Transverse colon (tissue), 4 donors: ENCODE results near the gene MARCOL. TPM values are rescaled to one million over a fixed set of nuclear protein-coding genes. Genes with fewer than 3 reads are reported as not detected.

Experiments
- DNase-seq: peaks from one replicate; pipeline ENCODE4 v3.0.0-alpha.2; 2019
- H3K27ac ChIP-seq, 4 donors: fragments of 200-600 bp; sonication (generic); 2 replicates each; pipeline ENCODE4 v1.5.1; 2016 to 2018; ENCODE audit warnings: inconsistent platforms in 4 of 4
- H3K27me3 ChIP-seq: fragments of 200-600 bp; sonication (generic); 2 replicates; pipeline ENCODE4 v1.5.1; 2017; ENCODE audit warnings: inconsistent platforms
- H3K36me3 ChIP-seq, 4 donors: fragments of 200-600 bp; sonication (generic); 2 replicates each; pipeline ENCODE4 v1.5.1; 2017 to 2019; ENCODE audit warnings: inconsistent platforms in 4 of 4
- H3K4me1 ChIP-seq, 4 donors: fragments of 200-600 bp; sonication (generic); 2 replicates each; pipeline ENCODE4 v1.5.1; 2017 to 2020; ENCODE audit warnings: inconsistent platforms in 4 of 4
- H3K4me3 ChIP-seq, 4 donors: fragments of 200-600 bp; sonication (generic); 1 replicate in 1 of 4; 2 replicates in 3 of 4; pipeline versions ENCODE4 v1.5.1 to v1.6.1; 2017 to 2019; ENCODE audit warnings: inconsistent platforms in 4 of 4
- H3K9me3 ChIP-seq, 2 donors: fragments of 200-600 bp; sonication (generic); 2 replicates each; pipeline ENCODE4 v1.5.1; 2017 to 2019; ENCODE audit warnings: inconsistent platforms in 2 of 2
- EP300 ChIP-seq: sonication (generic); formaldehyde crosslinking; IDR thresholded peaks from one replicate; pipeline ENCODE4 v1.6.1; 2017; ENCODE audit warnings: antibody characterized with exemption, low read depth
- POLR2A ChIP-seq: fragments of 450-650 bp; IDR thresholded peaks from one replicate; pipeline ENCODE4 v1.6.1; 2016; ENCODE audit warnings: antibody characterized with exemption, mild to moderate bottlenecking, moderate library complexity
- POLR2AphosphoS5 ChIP-seq, 3 donors: sonication (generic); formaldehyde crosslinking; IDR thresholded peaks; one replicate each; pipeline ENCODE4 v1.6.1; 2016; ENCODE audit warnings: antibody characterized with exemption in 3 of 3
- WGBS, 2 donors: methylation state at CpG; one replicate each; pipeline ENCODE4 v1.1.5; 2018; ENCODE audit warnings: low coverage in 1 of 2; 5-methylcytosine and 5-hydroxymethylcytosine counted together
- in situ Hi-C, 4 donors: fragments of 200-750 bp; cut with MboI; loops; one replicate each; pipeline versions ENCODE4 v1.15.0 to v1.15.1; 2017; ENCODE audit warnings: low sequenced_read_pairs in 3 of 4, low pct_ligation_motif_present in 1 of 4, low pct_unique_long_range_greater_than_20kb in 1 of 4
- intact Hi-C: fragments of 100-400 bp; cut with DNase I; formaldehyde crosslinking; loops from one replicate; pipeline ENCODE4 v1.15.1; 2023; ENCODE audit warnings: low total_unique reads
- total RNA-seq, 4 donors: library from RNA; depleted of rRNA; stranded (reverse); fragments of >200 nt; gene quantifications; one replicate each; pipeline ENCODE4 v1.1.0, GENCODE V29; 2016
- TF ChIP-seq, protein P1 (sequence below), 5 experiments: fragments of 200-600 bp in 3 of 5; fragments of 450-650 bp in 2 of 5; sonication (generic) in 3 of 5; IDR thresholded peaks; 1 replicate in 2 of 5; 2 replicates in 3 of 5; pipeline ENCODE4 v1.5.1; 2016 to 2017; ENCODE audit warnings: antibody characterized with exemption in 5 of 5, inconsistent platforms in 3 of 5, mild to moderate bottlenecking in 2 of 5, moderate library complexity in 1 of 5

MARCOL gene
- total RNA-seq, 4 donors from 2014 or later: not detected

DNA sequence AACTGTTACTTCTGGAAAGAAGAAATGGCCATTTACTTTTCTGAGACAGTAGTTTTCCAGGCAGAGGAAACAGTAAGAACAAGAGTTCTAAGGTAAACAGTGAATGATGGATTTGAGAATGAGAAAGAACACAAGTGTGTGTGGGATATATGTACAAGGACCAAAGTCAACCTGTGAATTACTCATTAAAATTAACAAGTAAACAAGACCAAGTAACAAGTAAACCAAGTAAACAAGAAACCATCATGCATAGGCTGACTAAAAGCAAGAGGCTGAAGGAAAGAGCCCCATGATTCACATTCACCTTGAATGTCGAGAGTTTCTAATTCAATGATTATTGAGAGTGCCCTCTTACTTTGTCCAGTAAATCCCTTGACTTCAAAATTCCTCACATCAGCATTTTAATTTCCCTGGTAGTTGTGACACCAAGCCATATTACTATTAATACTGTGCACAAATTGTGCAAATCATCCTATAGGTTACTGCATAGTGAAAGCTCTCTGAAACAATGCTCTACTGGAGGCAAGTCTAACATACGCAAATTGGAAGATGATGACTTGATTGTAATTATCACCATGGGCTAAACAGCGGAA is 9.8 kb upstream of the MARCOL start:
- in situ Hi-C loops: no loop called here
- 88 to 92% methylated on average over 3 of the region's 3 CpGs for WGBS, 2 donors

GRCh38 chr5:148229840-148230239 is 8.5 kb upstream of the MARCOL start:
- in situ Hi-C loops: no loop called here
- Histone ChIP-seq H3K9me3 (no peaks in the 10 kb centered on the region), H3K4me1 (no peaks in the 10 kb centered on the region), H3K4me3 (no peak overlapping the region), H3K27me3 (no peaks in the 10 kb centered on the region), H3K36me3 (no peaks in the 10 kb centered on the region), H3K27ac (no peak overlapping the region)
- intact Hi-C loops: no loop called here
- TF ChIP-seq POLR2AphosphoS5 (IDR thresholded peaks at IDR 0.05) (no peak), EP300 (no peak), POLR2A (no peak)
- TF ChIP-seq, protein P1, sequence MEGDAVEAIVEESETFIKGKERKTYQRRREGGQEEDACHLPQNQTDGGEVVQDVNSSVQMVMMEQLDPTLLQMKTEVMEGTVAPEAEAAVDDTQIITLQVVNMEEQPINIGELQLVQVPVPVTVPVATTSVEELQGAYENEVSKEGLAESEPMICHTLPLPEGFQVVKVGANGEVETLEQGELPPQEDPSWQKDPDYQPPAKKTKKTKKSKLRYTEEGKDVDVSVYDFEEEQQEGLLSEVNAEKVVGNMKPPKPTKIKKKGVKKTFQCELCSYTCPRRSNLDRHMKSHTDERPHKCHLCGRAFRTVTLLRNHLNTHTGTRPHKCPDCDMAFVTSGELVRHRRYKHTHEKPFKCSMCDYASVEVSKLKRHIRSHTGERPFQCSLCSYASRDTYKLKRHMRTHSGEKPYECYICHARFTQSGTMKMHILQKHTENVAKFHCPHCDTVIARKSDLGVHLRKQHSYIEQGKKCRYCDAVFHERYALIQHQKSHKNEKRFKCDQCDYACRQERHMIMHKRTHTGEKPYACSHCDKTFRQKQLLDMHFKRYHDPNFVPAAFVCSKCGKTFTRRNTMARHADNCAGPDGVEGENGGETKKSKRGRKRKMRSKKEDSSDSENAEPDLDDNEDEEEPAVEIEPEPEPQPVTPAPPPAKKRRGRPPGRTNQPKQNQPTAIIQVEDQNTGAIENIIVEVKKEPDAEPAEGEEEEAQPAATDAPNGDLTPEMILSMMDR (IDR thresholded peaks at IDR 0.05): no peak
- no peak for DNase-seq

More for the DNA sequence above, 9.8 kb upstream of the MARCOL start:
- no peak for TF ChIP-seq EP300
- intact Hi-C loops: no loop called here
- Histone ChIP-seq H3K27me3 (no peaks in the 10 kb centered on the region), H3K9me3 (no peaks in the 10 kb centered on the region), H3K4me3 (no peak overlapping the region), H3K27ac (no peak overlapping the region), H3K36me3 (no peaks in the 10 kb centered on the region), H3K4me1 (no peaks in the 10 kb centered on the region)
- no peak for DNase-seq

GRCh38 chr5:148230240-148230639 is 8.1 kb upstream of the MARCOL start:
- in situ Hi-C loops: no loop called here
- DNase-seq: no peak
- Histone ChIP-seq H3K27me3 (no peaks in the 10 kb centered on the region), H3K4me3 (no peak overlapping the region), H3K27ac (no peak overlapping the region), H3K36me3 (no peaks in the 10 kb centered on the region), H3K4me1 (no peaks in the 10 kb centered on the region), H3K9me3 (no peaks in the 10 kb centered on the region)
- intact Hi-C loops: no loop called here
- WGBS, 2 donors: 86 to 94% methylated on average over 4 to 7 of the region's 7 CpGs
- TF ChIP-seq, protein P1 (IDR thresholded peaks at IDR 0.05): no peak
- TF ChIP-seq POLR2AphosphoS5 (IDR thresholded peaks at IDR 0.05) (no peak), POLR2A (no peak), EP300 (no peak)

DNA sequence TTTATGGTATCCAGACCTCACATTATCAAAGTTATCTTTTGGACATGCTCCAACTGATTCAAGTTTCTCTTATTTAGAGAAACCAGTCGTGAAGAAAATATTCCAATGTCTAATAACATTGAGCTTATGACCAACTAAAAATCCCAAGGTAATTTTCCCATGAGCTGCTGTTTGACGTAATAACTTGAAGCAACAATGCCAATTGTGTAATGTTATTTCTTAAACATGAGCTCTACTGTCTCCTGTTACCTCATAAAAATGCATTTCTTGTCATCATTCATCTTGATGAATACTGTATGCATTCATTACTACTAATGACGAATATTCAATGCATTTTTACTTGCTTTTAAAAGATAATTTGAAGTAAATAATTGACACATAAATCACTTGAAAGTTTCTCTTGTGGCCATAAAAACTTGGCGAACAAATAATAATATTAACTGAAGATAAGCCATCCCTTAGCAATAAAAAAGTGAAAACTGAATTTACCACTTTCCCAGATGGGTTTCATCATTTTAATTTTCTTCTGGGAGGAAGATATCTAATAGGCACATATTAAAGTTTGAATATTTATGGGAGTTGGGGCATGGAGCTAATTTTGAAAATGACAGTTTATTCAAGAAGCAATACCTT is 424 bp upstream of the MARCOL start:
- in situ Hi-C loops (no loop called here), intact Hi-C loops (no loop called here)
- Histone ChIP-seq H3K27me3 (no peaks in the 10 kb centered on the region), H3K9me3 (no peaks in the 10 kb centered on the region), H3K4me1 (no peaks in the 10 kb centered on the region), H3K36me3 (no peaks in the 10 kb centered on the region), H3K4me3 (no peak overlapping the region), H3K27ac (no peak overlapping the region)
- DNase-seq: no peak
- TF ChIP-seq POLR2AphosphoS5 (IDR thresholded peaks at IDR 0.05): no peak
- TF ChIP-seq POLR2A: no peak
- 30 to 32% methylated on average over 4 of the region's 4 CpGs for WGBS, 2 donors

DNA sequence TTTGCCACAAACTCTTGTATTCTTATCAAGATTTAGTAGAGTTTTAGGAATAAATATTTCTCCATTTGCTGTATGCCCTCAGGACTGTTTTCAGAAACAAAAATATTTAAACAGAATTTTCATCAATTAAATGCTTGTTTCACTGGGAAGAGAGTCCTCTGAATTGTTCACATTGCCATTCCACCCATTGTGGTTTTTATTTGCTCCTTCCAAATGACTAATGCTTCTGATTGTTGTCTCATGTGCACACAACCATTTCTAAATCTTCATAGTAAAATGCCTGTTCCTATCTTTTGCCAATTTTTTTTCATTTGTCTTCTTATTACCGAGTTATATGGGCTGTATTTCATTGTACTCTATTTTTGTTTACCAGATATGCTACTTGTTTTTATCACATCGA is 10.6 kb downstream of the MARCOL start:
- DNase-seq: no peak
- Histone ChIP-seq H3K9me3 (no peaks in the 10 kb centered on the region), H3K4me3 (no peak overlapping the region), H3K4me1 (no peaks in the 10 kb centered on the region), H3K27ac (no peak overlapping the region), H3K27me3 (no peaks in the 10 kb centered on the region), H3K36me3 (no peaks in the 10 kb centered on the region)
- TF ChIP-seq, protein P1 (IDR thresholded peaks at IDR 0.05): no peak
- TF ChIP-seq POLR2AphosphoS5 (IDR thresholded peaks at IDR 0.05) (no peak), EP300 (no peak), POLR2A (no peak)
- in situ Hi-C loops (no loop called here), intact Hi-C loops (no loop called here)
- 78 to 81% methylated on average over 2 of the region's 2 CpGs for WGBS, 2 donors
